HepG2 (cell line): ENCODE results near the gene THAP3. TPM values are rescaled to one million over a fixed set of nuclear protein-coding genes. Genes with fewer than 3 reads are reported as not detected.
A peak's percentile ranks its signal among the peaks of the same experiment; 100 is the strongest.

Experiments
- CHD4 ChIP-seq: fragments of 200-600 bp; sonication (generic); IDR thresholded peaks from 2 replicates; pipeline ENCODE4 v1.7.0; 2017; ENCODE audit warnings: mild to moderate bottlenecking, low read length, borderline replicate concordance
- MATR3 ChIP-seq: sonication (generic); formaldehyde crosslinking; IDR thresholded peaks from 2 replicates; pipeline ENCODE4 v1.4.0; 2020; ENCODE audit warnings: missing genetic modification reagents
- MTA3 ChIP-seq: sonication (generic); formaldehyde crosslinking; IDR thresholded peaks from 2 replicates; pipeline ENCODE4 v1.4.0; 2020; ENCODE audit warnings: missing genetic modification reagents
- NCOR1 ChIP-seq: fragments of 200-600 bp; sonication (generic); IDR thresholded peaks from 2 replicates; pipeline ENCODE4 v1.7.0; 2017; ENCODE audit warnings: antibody characterized with exemption, low read length, borderline replicate concordance
- NFIB ChIP-seq: sonication (generic); formaldehyde crosslinking; IDR thresholded peaks from 2 replicates; pipeline ENCODE4 v1.9.0; 2021; ENCODE audit warnings: missing genetic modification reagents, mild to moderate bottlenecking, borderline replicate concordance
- polyA plus RNA-seq, 8 experiments: library from polyadenylated mRNA; depleted of rRNA in 3 of 8; stranded (reverse) in 7 of 8; unstranded in 1 of 8; fragments of >200 nt; fragmentation: Illumina TruSeq in 4 of 8; extraction: Trizol in 4 of 8; gene quantifications; 2 replicates each; pipeline versions ENCODE4 v1.2.1 to v1.2.3, GENCODE V29; 2011 to 2016; ENCODE audit warnings: low read depth in 4 of 8, missing spikeins in 1 of 8, mixed read lengths in 1 of 8; ENCODE audit not compliant: insufficient read depth in 1 of 8
- total RNA-seq, 5 experiments: library from RNA; depleted of rRNA; stranded (reverse); fragments of >200 nt; fragmentation: Illumina TruSeq; extraction: Trizol; gene quantifications; 2 replicates each; pipeline ENCODE4 v1.2.3, GENCODE V29; 2016; ENCODE audit warnings: low read depth in 1 of 5
- TF ChIP-seq, protein P1 (sequence below): sonication (generic); formaldehyde crosslinking; IDR thresholded peaks from 2 replicates; pipeline ENCODE4 v1.4.0; 2020; ENCODE audit warnings: missing genetic modification reagents
- TF ChIP-seq, protein P2 (sequence below): sonication (generic); formaldehyde crosslinking; IDR thresholded peaks from 2 replicates; pipeline ENCODE4 v1.5.0; 2020; ENCODE audit warnings: missing genetic modification reagents, mild to moderate bottlenecking, borderline replicate concordance
- TF ChIP-seq, protein P3 (sequence below): sonication (generic); formaldehyde crosslinking; IDR thresholded peaks from 2 replicates; pipeline ENCODE4 v1.4.0; 2020; ENCODE audit warnings: missing genetic modification reagents
- TF ChIP-seq, protein P4 (sequence below): sonication (generic); formaldehyde crosslinking; IDR thresholded peaks from one replicate; pipeline ENCODE4 v1.5.1; 2020; ENCODE audit warnings: mild to moderate bottlenecking, missing genetic modification reagents; ENCODE audit errors: not compliant biosample characterization

THAP3 gene
- total and polyA plus RNA-seq, 2 of the 13 experiments (the other 11 are each of a cell fraction or from before 2014, with no cell fraction given): 10.3 to 14.9 TPM

DNA sequence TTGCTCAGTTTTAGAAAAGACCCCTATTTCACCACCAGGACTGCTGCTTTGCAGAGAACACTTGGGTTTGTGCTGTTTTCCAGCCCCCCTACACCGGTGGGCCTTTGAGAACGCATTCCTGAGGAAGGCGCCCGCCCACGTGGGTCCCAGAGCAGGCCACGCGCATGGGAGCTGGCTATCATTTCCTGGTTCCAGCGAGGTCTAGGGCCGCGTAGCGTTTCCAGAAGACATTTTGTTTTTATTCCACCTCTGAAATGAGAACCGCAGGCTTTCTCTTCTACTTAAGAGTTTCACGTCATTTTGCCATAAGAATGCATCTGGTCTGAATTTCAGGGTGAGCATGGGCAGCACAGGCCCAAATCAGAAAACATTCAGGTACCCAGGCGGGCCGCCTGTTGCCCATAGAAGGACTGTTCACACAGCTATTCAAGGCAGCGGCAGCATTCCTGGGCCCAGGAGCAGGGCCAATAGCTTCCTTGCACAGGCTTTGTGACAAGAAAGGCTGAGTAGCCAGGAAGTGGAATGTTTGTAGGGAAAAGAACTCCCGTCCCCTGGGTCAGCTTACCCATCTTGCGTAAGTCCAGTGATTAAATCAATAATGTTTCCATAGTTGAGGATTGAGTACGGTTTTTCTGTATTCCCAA lies 20.6 kb upstream of the THAP3 start (continued):
- TF ChIP-seq, protein P1, sequence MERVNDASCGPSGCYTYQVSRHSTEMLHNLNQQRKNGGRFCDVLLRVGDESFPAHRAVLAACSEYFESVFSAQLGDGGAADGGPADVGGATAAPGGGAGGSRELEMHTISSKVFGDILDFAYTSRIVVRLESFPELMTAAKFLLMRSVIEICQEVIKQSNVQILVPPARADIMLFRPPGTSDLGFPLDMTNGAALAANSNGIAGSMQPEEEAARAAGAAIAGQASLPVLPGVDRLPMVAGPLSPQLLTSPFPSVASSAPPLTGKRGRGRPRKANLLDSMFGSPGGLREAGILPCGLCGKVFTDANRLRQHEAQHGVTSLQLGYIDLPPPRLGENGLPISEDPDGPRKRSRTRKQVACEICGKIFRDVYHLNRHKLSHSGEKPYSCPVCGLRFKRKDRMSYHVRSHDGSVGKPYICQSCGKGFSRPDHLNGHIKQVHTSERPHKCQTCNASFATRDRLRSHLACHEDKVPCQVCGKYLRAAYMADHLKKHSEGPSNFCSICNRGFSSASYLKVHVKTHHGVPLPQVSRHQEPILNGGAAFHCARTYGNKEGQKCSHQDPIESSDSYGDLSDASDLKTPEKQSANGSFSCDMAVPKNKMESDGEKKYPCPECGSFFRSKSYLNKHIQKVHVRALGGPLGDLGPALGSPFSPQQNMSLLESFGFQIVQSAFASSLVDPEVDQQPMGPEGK (CRISPR knock-in tag): 0 out of 2 replicates have a peak, but pooled peaks have one; percentile 48
- TF ChIP-seq CHD4 (no peak), NCOR1 (no peak), MTA3 (CRISPR knock-in tag) (no peak), MATR3 (no peak), NFIB (no peak)
- TF ChIP-seq, protein P2, sequence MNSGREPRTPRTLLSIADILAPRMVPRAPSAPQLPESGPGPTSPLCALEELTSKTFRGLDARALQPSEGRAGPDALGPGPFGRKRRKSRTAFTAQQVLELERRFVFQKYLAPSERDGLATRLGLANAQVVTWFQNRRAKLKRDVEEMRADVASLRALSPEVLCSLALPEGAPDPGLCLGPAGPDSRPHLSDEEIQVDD: no peak
- TF ChIP-seq, protein P3, sequence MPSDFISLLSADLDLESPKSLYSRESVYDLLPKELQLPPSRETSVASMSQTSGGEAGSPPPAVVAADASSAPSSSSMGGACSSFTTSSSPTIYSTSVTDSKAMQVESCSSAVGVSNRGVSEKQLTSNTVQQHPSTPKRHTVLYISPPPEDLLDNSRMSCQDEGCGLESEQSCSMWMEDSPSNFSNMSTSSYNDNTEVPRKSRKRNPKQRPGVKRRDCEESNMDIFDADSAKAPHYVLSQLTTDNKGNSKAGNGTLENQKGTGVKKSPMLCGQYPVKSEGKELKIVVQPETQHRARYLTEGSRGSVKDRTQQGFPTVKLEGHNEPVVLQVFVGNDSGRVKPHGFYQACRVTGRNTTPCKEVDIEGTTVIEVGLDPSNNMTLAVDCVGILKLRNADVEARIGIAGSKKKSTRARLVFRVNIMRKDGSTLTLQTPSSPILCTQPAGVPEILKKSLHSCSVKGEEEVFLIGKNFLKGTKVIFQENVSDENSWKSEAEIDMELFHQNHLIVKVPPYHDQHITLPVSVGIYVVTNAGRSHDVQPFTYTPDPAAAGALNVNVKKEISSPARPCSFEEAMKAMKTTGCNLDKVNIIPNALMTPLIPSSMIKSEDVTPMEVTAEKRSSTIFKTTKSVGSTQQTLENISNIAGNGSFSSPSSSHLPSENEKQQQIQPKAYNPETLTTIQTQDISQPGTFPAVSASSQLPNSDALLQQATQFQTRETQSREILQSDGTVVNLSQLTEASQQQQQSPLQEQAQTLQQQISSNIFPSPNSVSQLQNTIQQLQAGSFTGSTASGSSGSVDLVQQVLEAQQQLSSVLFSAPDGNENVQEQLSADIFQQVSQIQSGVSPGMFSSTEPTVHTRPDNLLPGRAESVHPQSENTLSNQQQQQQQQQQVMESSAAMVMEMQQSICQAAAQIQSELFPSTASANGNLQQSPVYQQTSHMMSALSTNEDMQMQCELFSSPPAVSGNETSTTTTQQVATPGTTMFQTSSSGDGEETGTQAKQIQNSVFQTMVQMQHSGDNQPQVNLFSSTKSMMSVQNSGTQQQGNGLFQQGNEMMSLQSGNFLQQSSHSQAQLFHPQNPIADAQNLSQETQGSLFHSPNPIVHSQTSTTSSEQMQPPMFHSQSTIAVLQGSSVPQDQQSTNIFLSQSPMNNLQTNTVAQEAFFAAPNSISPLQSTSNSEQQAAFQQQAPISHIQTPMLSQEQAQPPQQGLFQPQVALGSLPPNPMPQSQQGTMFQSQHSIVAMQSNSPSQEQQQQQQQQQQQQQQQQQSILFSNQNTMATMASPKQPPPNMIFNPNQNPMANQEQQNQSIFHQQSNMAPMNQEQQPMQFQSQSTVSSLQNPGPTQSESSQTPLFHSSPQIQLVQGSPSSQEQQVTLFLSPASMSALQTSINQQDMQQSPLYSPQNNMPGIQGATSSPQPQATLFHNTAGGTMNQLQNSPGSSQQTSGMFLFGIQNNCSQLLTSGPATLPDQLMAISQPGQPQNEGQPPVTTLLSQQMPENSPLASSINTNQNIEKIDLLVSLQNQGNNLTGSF (CRISPR knock-in tag): no peak
- TF ChIP-seq, protein P4, sequence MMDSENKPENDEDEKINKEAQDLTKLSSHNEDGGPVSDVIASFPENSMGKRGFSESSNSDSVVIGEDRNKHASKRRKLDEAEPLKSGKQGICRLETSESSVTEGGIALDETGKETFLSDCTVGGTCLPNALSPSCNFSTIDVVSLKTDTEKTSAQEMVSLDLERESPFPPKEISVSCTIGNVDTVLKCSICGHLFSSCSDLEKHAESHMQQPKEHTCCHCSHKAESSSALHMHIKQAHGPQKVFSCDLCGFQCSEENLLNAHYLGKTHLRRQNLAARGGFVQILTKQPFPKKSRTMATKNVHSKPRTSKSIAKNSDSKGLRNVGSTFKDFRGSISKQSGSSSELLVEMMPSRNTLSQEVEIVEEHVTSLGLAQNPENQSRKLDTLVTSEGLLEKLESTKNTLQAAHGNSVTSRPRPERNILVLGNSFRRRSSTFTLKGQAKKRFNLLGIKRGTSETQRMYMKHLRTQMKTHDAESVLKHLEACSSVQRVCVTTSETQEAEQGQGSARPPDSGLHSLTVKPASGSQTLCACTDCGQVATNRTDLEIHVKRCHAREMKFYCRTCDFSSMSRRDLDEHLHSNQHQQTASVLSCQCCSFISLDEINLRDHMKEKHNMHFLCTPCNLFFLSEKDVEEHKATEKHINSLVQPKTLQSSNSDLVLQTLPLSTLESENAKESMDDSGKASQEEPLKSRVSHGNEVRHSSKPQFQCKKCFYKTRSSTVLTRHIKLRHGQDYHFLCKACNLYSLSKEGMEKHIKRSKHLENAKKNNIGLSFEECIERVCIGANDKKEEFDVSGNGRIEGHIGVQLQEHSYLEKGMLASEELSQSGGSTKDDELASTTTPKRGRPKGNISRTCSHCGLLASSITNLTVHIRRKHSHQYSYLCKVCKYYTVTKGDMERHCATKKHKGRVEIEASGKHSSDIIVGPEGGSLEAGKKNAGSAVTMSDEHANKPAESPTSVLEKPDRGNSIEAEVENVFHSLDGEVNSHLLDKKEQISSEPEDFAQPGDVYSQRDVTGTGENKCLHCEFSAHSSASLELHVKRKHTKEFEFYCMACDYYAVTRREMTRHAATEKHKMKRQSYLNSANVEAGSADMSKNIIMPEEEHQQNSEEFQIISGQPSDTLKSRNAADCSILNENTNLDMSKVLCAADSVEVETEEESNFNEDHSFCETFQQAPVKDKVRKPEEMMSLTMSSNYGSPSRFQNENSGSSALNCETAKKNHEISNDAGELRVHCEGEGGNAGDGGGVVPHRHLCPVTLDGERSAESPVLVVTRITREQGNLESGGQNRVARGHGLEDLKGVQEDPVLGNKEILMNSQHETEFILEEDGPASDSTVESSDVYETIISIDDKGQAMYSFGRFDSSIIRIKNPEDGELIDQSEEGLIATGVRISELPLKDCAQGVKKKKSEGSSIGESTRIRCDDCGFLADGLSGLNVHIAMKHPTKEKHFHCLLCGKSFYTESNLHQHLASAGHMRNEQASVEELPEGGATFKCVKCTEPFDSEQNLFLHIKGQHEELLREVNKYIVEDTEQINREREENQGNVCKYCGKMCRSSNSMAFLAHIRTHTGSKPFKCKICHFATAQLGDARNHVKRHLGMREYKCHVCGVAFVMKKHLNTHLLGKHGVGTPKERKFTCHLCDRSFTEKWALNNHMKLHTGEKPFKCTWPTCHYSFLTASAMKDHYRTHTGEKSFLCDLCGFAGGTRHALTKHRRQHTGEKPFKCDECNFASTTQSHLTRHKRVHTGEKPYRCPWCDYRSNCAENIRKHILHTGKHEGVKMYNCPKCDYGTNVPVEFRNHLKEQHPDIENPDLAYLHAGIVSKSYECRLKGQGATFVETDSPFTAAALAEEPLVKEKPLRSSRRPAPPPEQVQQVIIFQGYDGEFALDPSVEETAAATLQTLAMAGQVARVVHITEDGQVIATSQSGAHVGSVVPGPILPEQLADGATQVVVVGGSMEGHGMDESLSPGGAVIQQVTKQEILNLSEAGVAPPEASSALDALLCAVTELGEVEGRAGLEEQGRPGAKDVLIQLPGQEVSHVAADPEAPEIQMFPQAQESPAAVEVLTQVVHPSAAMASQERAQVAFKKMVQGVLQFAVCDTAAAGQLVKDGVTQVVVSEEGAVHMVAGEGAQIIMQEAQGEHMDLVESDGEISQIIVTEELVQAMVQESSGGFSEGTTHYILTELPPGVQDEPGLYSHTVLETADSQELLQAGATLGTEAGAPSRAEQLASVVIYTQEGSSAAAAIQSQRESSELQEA (CRISPR knock-in tag): no peak
